GM11168 (cell line): ENCODE data around the gene LGR4.

ENCODE experiments used
- in situ Hi-C: fragments of 300-500 bp; cut with MboI; formaldehyde crosslinking; loops from one replicate; pipeline ENCODE4 v1.12.0; 2022; ENCODE audit warnings: low sequenced_read_pairs; ENCODE audit not compliant: unreplicated experiment

LGR4 gene

DNA sequence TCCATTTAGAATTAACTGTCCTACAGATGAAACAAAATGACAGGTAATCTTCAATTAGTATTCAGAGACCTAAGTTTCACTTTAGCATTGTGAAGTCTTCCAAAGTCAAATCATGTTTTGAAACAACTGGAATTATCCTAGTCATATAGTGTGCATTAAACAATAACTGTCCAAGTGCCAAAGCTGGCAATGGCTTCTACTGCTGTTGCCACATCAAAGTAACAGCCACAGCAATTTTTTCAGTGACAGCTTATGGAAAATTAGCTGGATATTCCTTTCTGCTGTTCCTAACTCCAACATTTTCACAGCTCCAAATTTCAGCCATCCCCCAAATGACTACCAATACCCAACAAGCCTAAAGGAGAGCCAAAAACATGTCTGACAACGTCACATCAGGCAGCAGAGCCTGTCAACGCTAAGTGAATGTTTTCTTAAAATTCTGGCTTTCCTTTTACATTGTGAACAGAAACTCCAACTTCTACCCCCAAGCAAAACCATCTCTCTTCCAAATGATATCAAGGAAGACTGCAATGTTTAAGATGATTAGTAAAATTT lies 64.3 kb downstream of the LGR4 start:
- in situ Hi-C loops, result no loop called here

DNA sequence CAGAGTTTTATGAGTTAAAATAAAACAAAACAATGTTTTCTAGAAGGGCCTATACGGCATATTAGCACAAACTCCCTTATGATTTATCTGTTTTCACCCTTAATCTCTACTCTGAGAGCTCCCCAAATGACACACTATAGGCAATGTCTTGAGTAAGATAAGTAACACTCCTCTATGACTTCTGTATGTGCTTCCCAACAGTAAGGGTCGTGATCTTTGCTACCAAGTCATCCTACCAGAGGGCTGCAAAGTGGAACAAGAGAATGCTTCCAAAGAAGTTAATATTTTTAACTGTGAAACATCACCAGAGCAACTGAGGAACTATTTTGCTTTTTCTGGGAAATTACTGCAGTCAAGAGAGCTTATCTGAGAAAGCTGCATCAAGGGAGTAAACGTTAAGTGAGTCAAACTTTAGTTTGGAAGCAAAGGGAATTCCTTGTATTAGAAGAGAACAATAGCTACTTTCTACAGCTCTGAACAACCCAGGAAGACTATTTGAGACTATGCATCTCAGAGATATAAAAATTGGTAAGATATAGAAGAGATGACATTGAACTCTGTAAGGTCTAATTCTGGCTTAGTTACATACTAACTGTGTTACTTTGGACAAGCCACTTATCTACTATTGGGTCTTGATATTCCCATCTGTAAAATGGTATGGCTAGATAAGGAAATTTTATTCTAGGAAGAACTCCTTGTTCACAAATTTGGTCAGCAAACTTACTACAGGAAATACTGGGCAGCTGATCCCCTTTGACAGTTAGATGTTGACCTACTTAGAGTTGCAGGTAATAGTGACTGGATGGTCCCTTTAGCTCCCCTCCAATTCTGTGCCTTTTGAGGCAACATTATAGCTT lies 65.9 kb downstream of the LGR4 start:
- in situ Hi-C loops, result no loop called here

- in situ Hi-C loops, result no loop called here
Observed at GRCh38 chr11:27405134-27405533, 67.5 kb downstream of the LGR4 start.

- in situ Hi-C loops, result no loop called here
Observed at GRCh38 chr11:27404427-27404826, 68.2 kb downstream of the LGR4 start.

- in situ Hi-C loops, result no loop called here
Observed at GRCh38 chr11:27403195-27403594, 69.4 kb downstream of the LGR4 start.

- in situ Hi-C loops, result no loop called here
Observed at GRCh38 chr11:27402450-27402849, 70.1 kb downstream of the LGR4 start.

DNA sequence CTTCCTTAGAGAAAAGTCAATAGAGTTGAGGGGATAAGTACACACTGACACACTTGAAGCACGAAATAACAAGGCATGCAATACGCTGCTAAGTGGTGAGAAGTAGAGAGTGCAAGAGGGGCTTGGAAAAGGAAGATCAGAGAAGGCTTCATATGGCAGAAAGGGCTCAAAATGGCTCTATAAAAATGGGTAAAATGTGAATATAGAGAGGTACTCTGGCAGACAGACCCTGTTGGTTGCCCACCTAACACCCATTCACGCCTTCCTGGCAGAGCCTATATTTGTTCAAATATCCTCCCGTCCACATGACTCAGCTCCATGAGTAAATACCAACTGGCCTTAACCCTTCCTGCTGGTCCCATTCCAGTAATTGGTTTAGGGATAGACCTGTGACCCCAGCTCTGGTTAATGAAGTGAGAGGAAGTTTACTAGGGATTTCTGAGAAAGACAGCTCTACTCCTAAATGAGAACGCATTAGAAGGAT lies 70.7 kb downstream of the LGR4 start:
- in situ Hi-C loops, result no loop called here

- in situ Hi-C loops, result no loop called here
Observed at GRCh38 chr11:27401280-27401832, 71.2 kb downstream of the LGR4 start.

DNA sequence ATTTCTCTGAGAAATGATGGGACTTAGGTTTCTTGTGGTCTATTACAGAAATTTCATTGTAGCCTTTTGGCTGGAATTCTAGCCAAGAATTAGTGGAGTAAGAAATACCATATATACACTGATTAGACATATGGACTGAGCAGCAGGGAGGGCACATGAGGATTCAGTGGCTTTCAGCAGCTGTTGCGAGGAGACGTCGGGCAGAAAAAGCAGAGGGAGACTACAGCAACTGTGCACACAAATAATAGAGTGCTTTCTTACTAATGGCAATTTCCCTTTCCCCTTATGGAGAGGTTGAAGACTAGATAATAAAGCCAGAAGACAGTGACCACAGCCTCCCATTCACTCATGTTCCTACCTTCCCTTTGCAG lies 74.2 kb downstream of the LGR4 start:
- in situ Hi-C loops, result no loop called here

DNA sequence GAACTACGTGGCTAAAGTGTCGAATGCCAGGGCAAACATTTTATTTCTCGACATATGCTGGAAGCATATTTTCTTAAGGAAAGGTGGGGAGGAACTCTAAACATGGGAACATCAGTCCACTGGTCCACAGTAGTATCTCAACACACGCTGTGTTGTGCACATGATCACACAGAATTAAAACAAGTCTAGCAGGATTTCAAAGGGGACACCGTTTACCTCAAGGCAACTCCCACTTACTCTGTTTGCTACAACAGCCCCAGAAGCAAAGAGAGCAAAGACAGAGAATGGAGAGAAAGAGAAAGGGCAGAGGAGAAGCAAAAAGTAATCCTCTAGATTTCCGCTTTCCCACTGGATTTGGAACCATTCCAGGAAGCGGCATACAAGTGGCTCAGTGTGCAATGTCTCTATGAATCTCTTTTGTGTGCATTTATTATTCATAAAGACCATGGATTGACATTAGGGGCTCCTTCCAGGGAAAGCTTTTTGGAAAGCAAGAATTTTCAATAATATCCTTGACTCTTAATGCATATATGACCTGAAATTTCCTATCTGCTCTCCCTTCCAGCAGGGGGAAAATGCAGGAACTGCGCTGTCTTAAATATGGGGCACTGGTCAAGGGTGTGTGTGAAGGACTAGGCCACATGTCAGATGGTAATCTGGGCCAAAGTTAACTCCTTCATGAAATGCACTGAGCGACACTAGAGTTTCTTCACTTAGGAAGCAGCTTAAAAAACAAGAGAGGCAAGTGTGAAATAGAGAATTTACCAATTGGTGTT lies 74.8 kb downstream of the LGR4 start:
- in situ Hi-C loops, result no loop called here

- in situ Hi-C loops, result no loop called here
Observed at GRCh38 chr11:27396259-27396839, 76.2 kb downstream of the LGR4 start.

DNA sequence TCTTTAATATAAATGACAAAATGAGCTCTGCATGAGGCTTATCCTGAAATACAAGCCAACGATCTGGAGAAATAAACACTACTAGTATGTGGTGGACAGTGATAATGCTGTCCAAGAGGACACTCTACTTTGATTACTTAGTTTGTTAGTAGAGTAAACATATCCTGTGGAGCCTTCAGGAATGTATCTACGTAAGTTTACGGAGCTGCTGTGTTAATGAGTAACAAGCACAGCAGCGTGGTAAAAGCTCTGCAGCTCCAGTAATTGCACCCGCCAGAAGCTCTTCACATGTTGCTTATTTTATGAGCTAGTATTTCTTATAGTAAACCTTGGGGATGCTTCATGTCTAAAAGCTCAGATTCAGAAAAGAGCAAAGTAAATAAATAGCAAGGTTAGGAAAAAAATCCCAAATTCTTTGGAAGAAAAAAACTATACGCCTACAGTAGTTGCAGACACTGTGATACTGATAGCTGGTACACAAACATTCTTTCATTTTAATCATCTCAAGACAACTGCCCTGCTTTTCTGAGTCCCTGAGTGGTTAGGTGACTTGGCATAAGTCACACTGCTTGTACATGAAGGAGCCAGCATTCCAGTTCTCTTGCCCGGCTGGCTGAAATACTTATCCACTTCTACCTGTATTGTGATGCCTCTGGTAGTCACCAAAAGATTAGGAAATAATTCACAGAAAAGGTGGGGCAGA lies 76.9 kb downstream of the LGR4 start:
- in situ Hi-C loops, result no loop called here

DNA sequence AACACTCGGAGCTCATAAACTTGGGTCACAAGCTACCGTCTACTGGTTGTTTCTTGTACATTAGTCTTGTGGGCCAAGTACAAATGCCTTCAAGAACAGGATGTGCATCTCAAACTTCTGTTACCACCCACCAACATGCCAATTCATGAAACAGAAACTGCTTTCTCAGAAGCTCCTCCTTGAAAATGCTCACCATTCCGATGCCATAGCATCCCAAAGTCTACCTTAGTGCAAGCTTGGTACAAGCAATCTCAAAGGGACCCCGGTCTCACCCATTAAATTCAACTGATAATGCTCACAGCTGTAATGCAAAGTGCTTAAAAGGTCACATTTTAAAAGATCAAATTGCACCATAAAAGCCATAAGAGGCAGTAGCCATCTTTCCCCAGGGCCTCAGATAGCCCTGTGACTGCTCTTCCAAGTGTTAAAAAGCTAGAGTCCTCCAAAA lies 77.8 kb downstream of the LGR4 start:
- in situ Hi-C loops, result no loop called here

DNA sequence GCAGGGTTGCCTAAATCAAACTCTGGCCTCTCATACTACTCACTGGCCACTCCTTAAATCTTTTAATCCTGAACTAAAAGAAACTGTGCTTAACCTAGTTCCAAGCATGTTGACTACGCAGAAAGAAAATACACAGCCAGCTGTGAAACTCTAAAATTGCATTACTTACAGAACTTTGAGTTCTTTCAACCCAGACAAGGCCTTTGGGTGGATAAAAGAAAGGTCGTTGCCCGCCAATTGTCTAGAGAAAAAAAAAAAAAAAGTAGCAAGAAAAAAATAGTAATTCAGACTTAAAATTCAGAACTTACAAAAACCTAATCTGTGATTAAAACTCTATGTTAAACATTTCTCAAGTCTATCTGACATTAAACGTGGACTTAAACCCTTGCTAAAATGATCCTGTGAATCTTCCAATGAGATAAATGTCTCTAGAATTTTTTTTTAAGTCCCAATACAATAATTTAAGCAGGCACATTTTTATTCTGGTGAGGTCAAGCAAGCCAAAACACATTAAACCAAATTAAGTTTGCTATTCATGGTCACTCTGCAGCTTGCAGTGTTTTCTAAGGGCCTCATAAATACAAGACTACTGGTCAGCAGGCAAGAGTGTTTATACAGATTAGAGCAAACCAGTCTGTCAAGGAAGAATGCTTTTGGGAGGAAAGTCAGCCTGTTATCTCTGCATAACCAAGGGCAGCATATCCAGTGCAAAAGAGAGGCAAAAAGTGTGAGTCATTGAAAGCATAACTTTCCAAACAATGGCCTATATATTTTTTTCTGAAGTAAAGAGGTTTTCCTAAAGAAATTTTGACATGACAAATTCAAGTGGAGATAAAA lies 80.1 kb downstream of the LGR4 start:
- in situ Hi-C loops, result no loop called here

GRCh38 chr11:27391331-27392015 lies 81.1 kb downstream of the LGR4 start:
- in situ Hi-C loops, result no loop called here

- in situ Hi-C loops, result no loop called here
Observed at GRCh38 chr11:27390318-27391295, 82.0 kb downstream of the LGR4 start.

DNA sequence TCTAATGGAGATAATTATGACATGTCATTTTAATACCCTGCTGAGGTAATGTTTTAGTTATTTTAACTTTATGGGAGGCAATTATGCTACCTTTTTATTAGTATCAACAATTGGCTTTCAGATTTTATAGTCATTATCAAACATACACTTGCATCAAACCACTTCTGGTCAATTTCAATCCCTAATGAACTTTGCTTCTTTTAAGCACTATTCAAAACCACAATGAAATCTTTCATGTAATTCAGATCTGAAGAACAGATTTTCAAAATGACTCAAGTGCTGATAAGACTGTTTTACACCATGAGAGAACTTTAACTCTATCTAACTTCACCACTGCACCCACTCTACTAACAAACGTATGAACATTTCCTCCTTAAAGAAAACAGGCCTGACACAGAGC lies 83.7 kb downstream of the LGR4 start:
- in situ Hi-C loops, result no loop called here
